ENCODE measurements around the gene PIK3IP1.
"Not testable (repeated sequence)": the region's sequence is repeated elsewhere in the genome, so short reads cannot be mapped to it uniquely, and the experiment has no call there.

Gene PIK3IP1

DNA sequence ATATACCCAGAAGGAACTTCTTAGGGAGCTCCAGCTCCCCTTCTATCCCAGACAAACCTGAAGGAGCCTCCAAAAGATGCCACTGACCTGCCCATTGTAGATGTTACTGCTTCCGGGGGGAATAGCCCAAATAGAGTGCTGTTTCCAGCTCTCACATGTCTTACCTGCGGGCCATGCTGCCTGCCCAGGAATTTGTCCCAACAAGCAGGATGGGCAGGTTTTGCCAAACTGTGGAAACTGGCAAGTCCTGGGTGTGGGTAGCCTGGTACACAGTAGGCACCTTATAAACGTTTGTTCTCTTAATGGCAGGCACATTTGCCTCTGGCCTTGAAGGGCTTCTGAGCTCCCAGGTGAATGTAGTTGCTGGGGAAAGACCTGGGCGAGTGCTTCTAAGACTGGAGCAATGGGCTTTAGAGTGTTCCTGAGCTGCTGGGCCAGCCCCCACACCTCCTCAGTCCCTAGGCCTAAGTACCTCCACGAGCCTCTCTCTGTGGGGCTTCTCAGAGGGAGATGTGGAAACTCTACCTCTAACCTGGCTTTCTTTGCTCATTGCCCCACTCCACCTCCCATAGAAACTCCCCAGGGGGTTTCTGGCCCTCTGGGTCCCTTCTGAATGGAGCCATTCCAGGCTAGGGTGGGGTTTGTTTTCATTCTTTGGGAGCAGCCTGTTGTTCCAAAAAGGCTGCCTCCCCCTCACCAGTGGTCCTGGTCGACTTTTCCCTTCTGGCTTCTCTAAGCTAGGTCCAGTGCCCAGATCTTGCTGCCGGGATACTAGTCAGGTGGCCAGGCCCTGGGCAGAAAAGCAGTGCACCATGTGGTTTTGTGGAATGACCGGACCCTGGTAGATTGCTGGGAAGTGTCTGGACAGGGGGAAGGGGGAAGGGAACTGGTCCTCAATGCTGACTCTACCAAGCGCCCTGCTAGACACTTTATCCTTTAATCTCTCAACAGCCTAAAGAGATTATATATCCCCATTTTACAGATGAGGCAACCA, 43.0 kb downstream of the PIK3IP1 start:
- no peak for DNase-seq (ENCODE audit: low read depth in 2 of 2)

DNA sequence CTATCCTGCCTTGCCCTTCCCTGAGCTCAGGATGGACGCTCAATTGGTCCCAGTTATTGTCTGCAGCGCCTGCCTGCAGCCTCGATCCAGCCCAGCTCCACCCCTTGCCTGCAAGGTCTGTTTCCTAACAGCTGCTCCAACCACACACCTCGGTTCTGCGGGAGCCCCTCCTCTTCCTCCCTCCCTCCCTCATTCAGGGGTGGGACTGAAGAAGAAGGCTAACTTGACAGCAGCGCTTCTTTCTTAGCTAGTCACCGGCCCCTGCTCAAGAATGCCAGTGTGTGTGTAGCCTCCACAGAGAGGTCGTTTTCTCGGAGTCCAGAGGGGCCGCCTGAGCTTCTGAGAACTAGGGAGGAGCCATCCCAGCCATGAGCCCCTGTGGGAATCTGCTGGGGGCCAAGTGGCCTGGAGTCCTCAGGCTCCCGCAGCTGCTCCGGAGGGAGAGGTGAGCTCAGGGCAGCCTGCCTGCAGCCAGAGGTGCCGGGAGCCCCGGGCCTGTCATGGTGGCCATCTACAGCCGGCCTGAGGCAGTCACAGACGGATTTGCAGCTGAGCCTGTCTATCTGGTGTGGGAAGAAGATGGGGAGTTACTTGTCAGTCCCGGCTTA, 44.0 kb downstream of the PIK3IP1 start:
- DNase-seq (ENCODE audit: low read depth in 2 of 2): peak; percentile 23 to 47

- no peak for DNase-seq (ENCODE audit: low read depth in 2 of 2)
These were observed 44.6 kb downstream of the PIK3IP1 start for GRCh38 chr22:31247726-31248125.

- no peak for DNase-seq (ENCODE audit: low read depth in 2 of 2)
These were observed 45.6 kb downstream of the PIK3IP1 start for GRCh38 chr22:31246687-31247086.

- not testable (repeated sequence) for DNase-seq (ENCODE audit: low read depth in 2 of 2)
These were observed 46.3 kb downstream of the PIK3IP1 start for GRCh38 chr22:31245998-31246397.

- no peak for DNase-seq (ENCODE audit: low read depth in 2 of 2)
These were observed 47.3 kb downstream of the PIK3IP1 start for GRCh38 chr22:31244943-31245451.

DNA sequence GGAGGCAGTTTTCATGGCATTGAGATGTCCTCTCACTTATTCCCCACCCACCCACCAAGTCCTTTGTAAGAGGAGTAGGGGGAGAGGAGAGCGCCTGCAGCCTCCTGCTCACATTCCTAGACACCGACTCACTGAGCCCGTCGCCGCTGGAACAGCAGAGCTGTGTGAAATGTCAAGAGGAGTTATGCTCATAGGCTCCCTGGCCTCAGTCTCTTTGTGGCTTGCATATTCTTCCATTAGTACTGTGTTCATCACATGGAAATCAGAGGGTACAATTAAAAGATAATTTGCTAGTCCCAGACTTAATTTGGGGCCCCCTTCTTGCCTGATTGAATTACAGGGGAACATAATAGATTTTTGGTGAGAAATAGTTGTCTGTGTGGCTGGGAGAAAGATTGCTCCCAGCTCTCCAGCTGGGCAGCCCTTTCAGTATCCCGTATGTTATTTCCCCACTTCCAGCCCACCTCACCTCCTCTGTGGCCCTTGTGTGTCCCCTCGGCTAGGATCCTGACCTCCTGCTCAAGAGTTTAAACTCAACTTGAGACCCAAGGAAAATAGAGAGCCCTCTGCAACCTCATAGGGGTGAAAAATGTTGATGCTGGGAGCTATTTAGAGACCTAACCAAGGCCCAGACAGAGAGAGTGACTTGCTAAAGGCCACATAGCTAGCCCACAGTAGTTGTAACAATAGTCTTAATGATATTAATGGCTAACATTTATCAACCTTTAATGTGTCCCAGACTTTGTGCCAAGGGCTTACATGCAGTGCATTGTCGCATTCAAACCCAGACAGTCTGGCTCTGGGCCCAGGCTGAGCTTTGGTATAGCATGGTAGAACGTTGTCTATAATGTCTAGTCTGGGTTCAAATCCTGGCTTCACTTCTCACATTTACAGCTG, 48.0 kb downstream of the PIK3IP1 start:
- DNase-seq (ENCODE audit: low read depth in 2 of 2): no peak

GRCh38 chr22:31243339-31244045, 48.8 kb downstream of the PIK3IP1 start:
- DNase-seq (ENCODE audit: low read depth in 2 of 2): no peak

GRCh38 chr22:31241936-31242335, 50.4 kb downstream of the PIK3IP1 start:
- no peak for DNase-seq (ENCODE audit: low read depth in 2 of 2)

- DNase-seq (ENCODE audit: low read depth in 2 of 2): no peak
These were observed 51.1 kb downstream of the PIK3IP1 start for GRCh38 chr22:31241200-31241599.

DNA sequence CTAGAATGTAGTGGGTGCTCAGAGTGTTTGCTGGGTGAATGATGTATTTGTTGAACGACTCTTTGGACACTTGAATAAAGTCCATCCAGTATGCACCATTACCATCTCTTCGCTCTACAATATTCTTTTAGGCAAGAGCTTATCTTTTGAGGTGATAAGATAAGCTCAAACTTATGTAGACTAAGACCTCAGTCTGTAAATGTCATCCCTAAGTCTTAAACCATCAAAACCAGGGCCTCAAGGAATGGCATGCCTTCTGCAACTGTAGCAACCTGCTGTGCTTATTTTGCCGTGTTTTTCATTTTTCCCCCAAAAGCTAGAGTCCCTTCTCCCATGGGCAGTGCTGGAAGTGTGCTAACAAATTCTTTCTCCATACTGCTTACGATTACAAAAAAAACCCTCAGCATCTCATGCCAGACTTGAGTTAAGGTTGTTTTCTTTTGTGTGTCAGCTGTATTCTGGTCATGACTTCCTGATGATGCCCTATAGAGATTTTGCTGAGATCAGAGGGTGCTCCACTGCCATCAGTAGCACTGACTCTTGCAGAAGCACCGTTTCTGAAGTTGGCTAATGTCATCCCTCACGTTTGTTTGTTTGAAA, 52.4 kb downstream of the PIK3IP1 start:
- no peak for DNase-seq (ENCODE audit: low read depth in 2 of 2)

- DNase-seq (ENCODE audit: low read depth in 2 of 2): no peak
These were observed 54.2 kb downstream of the PIK3IP1 start for GRCh38 chr22:31238057-31238456.

DNA sequence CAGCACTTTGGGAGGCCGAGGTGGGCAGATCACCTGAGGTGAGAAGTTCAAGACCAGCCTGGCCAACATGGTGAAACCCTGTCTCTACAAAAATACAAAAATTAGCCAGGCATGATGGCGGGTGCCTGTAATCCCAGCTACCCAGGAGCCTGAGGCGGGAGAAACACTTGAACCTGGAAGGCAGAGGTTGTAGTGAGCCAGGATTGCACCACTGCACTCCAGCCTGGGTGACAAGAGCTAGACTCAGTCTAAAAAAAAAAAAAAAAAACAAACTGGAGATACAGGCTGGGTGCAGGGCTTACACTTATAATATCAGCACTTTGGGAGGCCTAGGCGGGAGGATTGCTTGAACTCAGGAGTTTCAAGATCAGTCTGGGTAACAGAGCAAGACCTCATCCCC, 56.2 kb downstream of the PIK3IP1 start:
- DNase-seq (ENCODE audit: low read depth in 2 of 2): not testable (repeated sequence)

- DNase-seq (ENCODE audit: low read depth in 2 of 2): no peak
These were observed 57.2 kb downstream of the PIK3IP1 start for GRCh38 chr22:31235081-31235480.

DNA sequence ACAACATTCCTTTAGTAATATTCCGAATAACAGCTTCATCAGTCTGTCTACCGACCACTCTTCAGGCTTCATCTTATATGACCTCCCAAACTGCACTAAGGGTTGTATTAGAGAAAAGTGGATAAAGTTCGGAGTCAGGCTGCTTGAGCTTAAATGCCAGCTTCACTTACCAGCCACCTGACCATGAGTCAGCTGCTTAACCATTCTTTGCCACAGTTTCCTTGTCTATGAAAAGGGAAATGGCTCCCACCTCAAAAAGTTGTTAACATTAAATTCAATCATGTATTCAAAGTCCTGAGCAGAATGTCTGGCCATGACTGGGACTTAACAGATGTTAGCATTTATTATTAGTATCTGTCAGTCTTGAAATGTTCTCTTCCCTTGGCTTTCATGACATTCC, 59.3 kb downstream of the PIK3IP1 start:
- no peak for DNase-seq (ENCODE audit: low read depth in 2 of 2)

Measured in stimulated activated CD8-positive, alpha-beta memory T cell treated with anti-CD3 and anti-CD28 coated beads, Interleukin-15, amount 100 ng/mL, for 48 hours (primary cell).